SK-N-SH (cell line): ENCODE results near the gene OPN1LW. TPM values are rescaled to one million over a fixed set of nuclear protein-coding genes. Genes with fewer than 3 reads are reported as not detected.
"Not testable (repeated sequence)": the region's sequence is repeated elsewhere in the genome, so short reads cannot be mapped to it uniquely, and the experiment has no call there.

ENCODE experiments used
- CTCF ChIA-PET: fragments of 300-600, 350-600 bp; formaldehyde crosslinking; extraction: SDS; loops from one replicate; lab custom pipeline; 2021; lab: Yijun Ruan, JAX
- POLR2A ChIA-PET: fragments of 350-600 bp; sonication (Branson Sonifier 250); formaldehyde crosslinking; extraction: SDS; loops from one replicate; lab custom pipeline; 2020; ENCODE audit warnings: antibody characterized with exemption, inconsistent platforms; lab: Yijun Ruan, JAX
- DNase-seq: peaks from one replicate; pipeline ENCODE4 v3.0.0; 2012
- H2AFZ ChIP-seq: fragments of 200-600 bp; sonication (generic); 2 replicates; pipeline ENCODE4 v1.8.1; 2016; ENCODE audit warnings: antibody characterized with exemption, mild to moderate bottlenecking, low read depth
- H3F3A ChIP-seq: fragments of 200-600 bp; sonication (generic); replicated peaks from 2 replicates; pipeline ENCODE3; 2016; ENCODE audit warnings: antibody characterized with exemption, mild to moderate bottlenecking; ENCODE audit not compliant: insufficient read depth
- H3K27ac ChIP-seq, 2 experiments: fragments of 200-500 bp in 1 of 2; fragments of 200-600 bp in 1 of 2; sonication (Bioruptor generic) in 1 of 2; sonication (generic), shearing (Covaris generic) in 1 of 2; 2 replicates each; pipeline versions ENCODE4 v1.5.1 to v1.6.1; 2014 to 2016; ENCODE audit warnings: low read depth in 2 of 2, inconsistent platforms in 1 of 2, low read length in 1 of 2, mild to moderate bottlenecking in 1 of 2, mixed read lengths in 1 of 2
- H3K27me3 ChIP-seq: fragments of 200-600 bp; sonication (generic), shearing (Covaris generic); 2 replicates; pipeline ENCODE4 v1.6.1; 2016; ENCODE audit warnings: mixed run types; ENCODE audit not compliant: insufficient read depth
- H3K36me3 ChIP-seq, 2 experiments: fragments of 200-500 bp in 1 of 2; fragments of 200-600 bp in 1 of 2; sonication (Bioruptor generic) in 1 of 2; sonication (generic) in 1 of 2; replicated peaks in 1 of 2; 2 replicates each; pipeline versions ENCODE3 to v1.5.1; 2014 to 2016; ENCODE audit warnings: low read length in 1 of 2, mild to moderate bottlenecking in 1 of 2; ENCODE audit not compliant: insufficient read depth in 2 of 2, control insufficient read depth in 1 of 2
- H3K4me1 ChIP-seq, 2 experiments: fragments of 200-500 bp in 1 of 2; fragments of 200-600 bp in 1 of 2; sonication (Bioruptor generic) in 1 of 2; sonication (generic), shearing (Covaris generic) in 1 of 2; 2 replicates each; pipeline versions ENCODE4 v1.5.1 to v1.6.1; 2014 to 2016; ENCODE audit warnings: low read depth in 1 of 2, low read length in 1 of 2, mixed run types in 1 of 2; ENCODE audit not compliant: insufficient read depth in 2 of 2, control insufficient read depth in 1 of 2
- H3K4me2 ChIP-seq: fragments of 200-600 bp; sonication (generic), shearing (Covaris generic); 2 replicates; pipeline ENCODE4 v1.6.1; 2017; ENCODE audit warnings: mixed run types
- H3K4me3 ChIP-seq, 2 experiments: fragments of 200-500 bp in 1 of 2; fragments of 200-600 bp in 1 of 2; sonication (Bioruptor generic) in 1 of 2; sonication (generic), shearing (Covaris generic) in 1 of 2; 2 replicates each; pipeline versions ENCODE4 v1.5.1 to v1.8.1; 2014 to 2016; ENCODE audit warnings: low read depth in 2 of 2, inconsistent platforms in 1 of 2, low read length in 1 of 2, mild to moderate bottlenecking in 1 of 2, mixed read lengths in 1 of 2, moderate library complexity in 1 of 2
- H3K79me2 ChIP-seq: fragments of 200-600 bp; sonication (generic); 2 replicates; pipeline ENCODE4 v1.8.1; 2017; ENCODE audit warnings: mild to moderate bottlenecking; ENCODE audit not compliant: insufficient read depth
- H3K9ac ChIP-seq: fragments of 200-600 bp; sonication (generic); 2 replicates; pipeline ENCODE4 v1.6.1; 2017; ENCODE audit warnings: mixed run types
- H3K9me2 ChIP-seq: fragments of 200-600 bp; sonication (generic); 2 replicates; pipeline ENCODE4 v1.6.1; 2017; ENCODE audit warnings: mixed run types
- H3K9me3 ChIP-seq: fragments of 200-600 bp; sonication (generic); 2 replicates; pipeline ENCODE4 v1.6.1; 2017; ENCODE audit warnings: mixed run types, mild to moderate bottlenecking, moderate library complexity
- H4K20me1 ChIP-seq: fragments of 200-600 bp; sonication (generic); 2 replicates; pipeline ENCODE4 v1.6.1; 2017; ENCODE audit warnings: mild to moderate bottlenecking, mixed run types; ENCODE audit not compliant: insufficient read depth
- CHD2 ChIP-seq: fragments of 150-350 bp; IDR thresholded peaks from 2 replicates; pipeline ENCODE4 v1.6.1; 2018; ENCODE audit warnings: low read length; ENCODE audit not compliant: partially characterized antibody
- EZH2phosphoT487 ChIP-seq: fragments of 200-600 bp; sonication (generic); IDR thresholded peaks from 2 replicates; pipeline ENCODE4 v1.6.1; 2017; ENCODE audit warnings: low read depth, mixed run types, mild to moderate bottlenecking, antibody characterized with exemption, moderate library complexity, borderline replicate concordance
- MEF2A ChIP-seq: IDR thresholded peaks from 2 replicates; pipeline ENCODE4 v1.4.0; 2012; ENCODE audit warnings: low read depth, borderline replicate concordance
- NFIC ChIP-seq: IDR thresholded peaks from 2 replicates; pipeline ENCODE4 v1.4.0; 2012; ENCODE audit warnings: borderline replicate concordance
- POLR2AphosphoS5 ChIP-seq: IDR thresholded peaks from 2 replicates; pipeline ENCODE4 v1.6.1; 2012; ENCODE audit warnings: low read depth, low read length
- WGBS: methylation state at CpG from one replicate; pipeline ENCODE4 v1.1.6; 2017; ENCODE audit warnings: low lambda C conversion rate; 5-methylcytosine and 5-hydroxymethylcytosine counted together
- polyA plus RNA-seq, 3 experiments: library from polyadenylated mRNA; depleted of rRNA; stranded (reverse); fragments of >200 nt; gene quantifications; 2 replicates each; pipeline ENCODE4 v1.2.3, GENCODE V29; 2012
- TF ChIP-seq, protein P1 (sequence below): IDR thresholded peaks from 2 replicates; pipeline ENCODE4; 2012
- TF ChIP-seq, protein P2 (sequence below): fragments of 150-350 bp; IDR thresholded peaks from 2 replicates; pipeline ENCODE4 v1.6.1; 2017; ENCODE audit warnings: antibody characterized with exemption, low read length, low read depth, borderline replicate concordance
- TF ChIP-seq, protein P3 (sequence below): IDR thresholded peaks from 2 replicates; pipeline ENCODE4 v1.6.1; 2012; ENCODE audit warnings: mild to moderate bottlenecking, low read depth, low read length, moderate library complexity

OPN1LW gene
- polyA plus RNA-seq, 1 of the 3 experiments (the other 2 are of a cell fraction): not detected

DNA sequence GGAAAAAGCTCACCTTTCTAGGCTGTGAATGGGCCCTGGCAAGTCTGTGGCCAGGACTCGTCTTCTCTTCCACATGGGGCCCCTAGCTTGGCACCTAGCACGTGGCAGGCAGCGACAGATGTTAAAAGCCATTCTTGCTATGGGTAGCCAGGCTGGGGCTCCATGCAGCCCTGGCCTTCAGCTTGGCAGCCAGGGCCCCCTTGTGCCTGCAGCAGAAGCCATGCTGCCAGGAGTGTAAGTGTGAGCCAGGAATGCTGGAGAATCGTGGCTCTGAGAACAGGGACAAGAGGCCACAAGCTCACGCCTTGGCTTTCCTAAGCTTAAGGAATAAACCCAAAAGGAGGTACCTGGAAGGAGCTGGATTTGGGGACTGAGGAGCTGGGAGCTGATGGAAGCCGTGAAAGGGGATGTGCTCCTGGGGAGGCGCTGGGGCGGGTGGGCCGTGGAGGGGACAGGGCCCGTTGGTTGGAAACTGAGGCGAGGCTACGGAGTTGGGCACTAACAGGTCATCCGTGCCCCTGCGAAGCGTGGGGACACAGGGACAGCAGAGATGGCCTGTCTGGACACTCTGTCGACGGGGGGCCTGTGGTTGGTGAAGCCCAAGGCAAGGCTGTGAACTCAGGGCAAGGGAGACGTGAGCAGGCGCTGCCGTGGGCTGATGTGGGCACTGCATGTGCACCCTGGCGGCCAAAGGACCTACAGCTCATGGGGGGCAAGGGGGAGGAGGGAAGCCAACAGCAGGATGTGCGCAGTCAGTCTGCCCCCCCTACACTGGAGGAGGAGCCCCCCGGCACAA, 895 bp upstream of the OPN1LW start:
- H3K4me2 ChIP-seq: no peak overlapping the region
- ChIA-PET CTCF (interaction anchor here (1.3 kb wide), 1 partner anchor 130 kb away, joined by 4 read pairs; no protein-coding TSS in a partner anchor), POLR2A (no interaction called here)
- H3K27ac ChIP-seq: no peak overlapping the region
- no peak for DNase-seq
- H4K20me1 ChIP-seq: no peaks in the 10 kb centered on the region
- TF ChIP-seq, protein P1, sequence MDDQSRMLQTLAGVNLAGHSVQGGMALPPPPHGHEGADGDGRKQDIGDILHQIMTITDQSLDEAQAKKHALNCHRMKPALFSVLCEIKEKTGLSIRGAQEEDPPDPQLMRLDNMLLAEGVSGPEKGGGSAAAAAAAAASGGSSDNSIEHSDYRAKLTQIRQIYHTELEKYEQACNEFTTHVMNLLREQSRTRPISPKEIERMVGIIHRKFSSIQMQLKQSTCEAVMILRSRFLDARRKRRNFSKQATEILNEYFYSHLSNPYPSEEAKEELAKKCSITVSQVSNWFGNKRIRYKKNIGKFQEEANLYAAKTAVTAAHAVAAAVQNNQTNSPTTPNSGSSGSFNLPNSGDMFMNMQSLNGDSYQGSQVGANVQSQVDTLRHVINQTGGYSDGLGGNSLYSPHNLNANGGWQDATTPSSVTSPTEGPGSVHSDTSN: no peak
- TF ChIP-seq MEF2A (no peak), POLR2AphosphoS5 (no peak), EZH2phosphoT487 (no peak), NFIC (no peak), CHD2 (no peak)
- TF ChIP-seq, protein P2, sequence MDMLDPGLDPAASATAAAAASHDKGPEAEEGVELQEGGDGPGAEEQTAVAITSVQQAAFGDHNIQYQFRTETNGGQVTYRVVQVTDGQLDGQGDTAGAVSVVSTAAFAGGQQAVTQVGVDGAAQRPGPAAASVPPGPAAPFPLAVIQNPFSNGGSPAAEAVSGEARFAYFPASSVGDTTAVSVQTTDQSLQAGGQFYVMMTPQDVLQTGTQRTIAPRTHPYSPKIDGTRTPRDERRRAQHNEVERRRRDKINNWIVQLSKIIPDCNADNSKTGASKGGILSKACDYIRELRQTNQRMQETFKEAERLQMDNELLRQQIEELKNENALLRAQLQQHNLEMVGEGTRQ: no peak
- TF ChIP-seq, protein P3, sequence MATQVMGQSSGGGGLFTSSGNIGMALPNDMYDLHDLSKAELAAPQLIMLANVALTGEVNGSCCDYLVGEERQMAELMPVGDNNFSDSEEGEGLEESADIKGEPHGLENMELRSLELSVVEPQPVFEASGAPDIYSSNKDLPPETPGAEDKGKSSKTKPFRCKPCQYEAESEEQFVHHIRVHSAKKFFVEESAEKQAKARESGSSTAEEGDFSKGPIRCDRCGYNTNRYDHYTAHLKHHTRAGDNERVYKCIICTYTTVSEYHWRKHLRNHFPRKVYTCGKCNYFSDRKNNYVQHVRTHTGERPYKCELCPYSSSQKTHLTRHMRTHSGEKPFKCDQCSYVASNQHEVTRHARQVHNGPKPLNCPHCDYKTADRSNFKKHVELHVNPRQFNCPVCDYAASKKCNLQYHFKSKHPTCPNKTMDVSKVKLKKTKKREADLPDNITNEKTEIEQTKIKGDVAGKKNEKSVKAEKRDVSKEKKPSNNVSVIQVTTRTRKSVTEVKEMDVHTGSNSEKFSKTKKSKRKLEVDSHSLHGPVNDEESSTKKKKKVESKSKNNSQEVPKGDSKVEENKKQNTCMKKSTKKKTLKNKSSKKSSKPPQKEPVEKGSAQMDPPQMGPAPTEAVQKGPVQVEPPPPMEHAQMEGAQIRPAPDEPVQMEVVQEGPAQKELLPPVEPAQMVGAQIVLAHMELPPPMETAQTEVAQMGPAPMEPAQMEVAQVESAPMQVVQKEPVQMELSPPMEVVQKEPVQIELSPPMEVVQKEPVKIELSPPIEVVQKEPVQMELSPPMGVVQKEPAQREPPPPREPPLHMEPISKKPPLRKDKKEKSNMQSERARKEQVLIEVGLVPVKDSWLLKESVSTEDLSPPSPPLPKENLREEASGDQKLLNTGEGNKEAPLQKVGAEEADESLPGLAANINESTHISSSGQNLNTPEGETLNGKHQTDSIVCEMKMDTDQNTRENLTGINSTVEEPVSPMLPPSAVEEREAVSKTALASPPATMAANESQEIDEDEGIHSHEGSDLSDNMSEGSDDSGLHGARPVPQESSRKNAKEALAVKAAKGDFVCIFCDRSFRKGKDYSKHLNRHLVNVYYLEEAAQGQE: no peak
- H3K9me3 ChIP-seq: no peaks in the 10 kb centered on the region
- 50% methylated on average over 16 of the region's 23 CpGs for WGBS
- H3F3A ChIP-seq: no peaks in the 10 kb centered on the region
- no peaks in the 10 kb centered on the region for H3K4me1 ChIP-seq
- no peaks in the 10 kb centered on the region for H3K79me2 ChIP-seq
- peaks cover 22% of the 10 kb centered on the region; the same call in 1 of the 2 replicates for H3K27me3 ChIP-seq
- no peak overlapping the region for H3K4me3 ChIP-seq
- H3K9me2 ChIP-seq: no peaks in the 10 kb centered on the region
- no peak overlapping the region for H3K9ac ChIP-seq
- no peaks in the 10 kb centered on the region for H3K36me3 ChIP-seq
- no peak overlapping the region for H2AFZ ChIP-seq

DNA sequence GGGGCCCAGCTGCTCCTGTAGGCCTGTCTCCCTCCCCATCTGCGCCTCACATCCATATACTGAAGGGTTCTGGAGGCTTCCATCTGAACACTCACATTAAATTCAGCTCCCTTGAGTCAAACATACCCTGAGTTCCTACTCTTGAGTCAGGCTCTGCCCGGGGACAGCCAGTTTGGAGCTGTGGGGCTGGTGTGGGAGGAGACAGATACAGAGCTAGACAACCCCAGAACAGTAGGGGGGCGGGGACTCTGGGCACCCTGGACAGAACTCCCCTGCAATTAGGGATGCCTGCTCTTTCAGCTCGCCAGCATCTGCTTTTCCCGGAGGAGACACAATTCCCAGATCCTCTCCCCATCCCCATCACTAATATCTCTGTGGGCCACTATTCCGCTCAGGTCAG, 7.0 kb downstream of the OPN1LW start:
- POLR2A ChIA-PET, H2AFZ ChIP-seq, H3K9me3 ChIP-seq, DNase-seq, H3K4me1 ChIP-seq, H3K4me3 ChIP-seq, H3K27me3 ChIP-seq, H3K27ac ChIP-seq, H3K9me2 ChIP-seq, CTCF ChIA-PET, H3K79me2 ChIP-seq, H3K9ac ChIP-seq, H3F3A ChIP-seq, H3K36me3 ChIP-seq, H4K20me1 ChIP-seq, H3K4me2 ChIP-seq: not testable (repeated sequence)
- WGBS: 55% methylated on average over 1 of the region's 6 CpGs

DNA sequence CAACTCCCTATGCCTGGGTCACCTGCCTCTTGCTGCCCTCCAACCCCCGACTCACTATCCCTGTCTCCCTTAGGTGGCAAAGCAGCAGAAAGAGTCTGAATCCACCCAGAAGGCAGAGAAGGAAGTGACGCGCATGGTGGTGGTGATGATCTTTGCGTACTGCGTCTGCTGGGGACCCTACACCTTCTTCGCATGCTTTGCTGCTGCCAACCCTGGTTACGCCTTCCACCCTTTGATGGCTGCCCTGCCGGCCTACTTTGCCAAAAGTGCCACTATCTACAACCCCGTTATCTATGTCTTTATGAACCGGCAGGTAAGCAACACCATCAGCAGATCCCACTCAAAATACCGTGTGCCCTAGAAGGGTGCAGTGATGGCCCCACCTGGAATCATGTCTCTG, 12.2 kb downstream of the OPN1LW start:
- H3K27ac ChIP-seq, H3K4me3 ChIP-seq, H3K4me1 ChIP-seq, H2AFZ ChIP-seq, H3F3A ChIP-seq, H3K9ac ChIP-seq, H3K9me2 ChIP-seq, DNase-seq, H3K4me2 ChIP-seq, H3K36me3 ChIP-seq, POLR2A ChIA-PET, H4K20me1 ChIP-seq, H3K79me2 ChIP-seq, CTCF ChIA-PET, H3K9me3 ChIP-seq, H3K27me3 ChIP-seq: not testable (repeated sequence)
- 47% methylated on average over 7 of the region's 11 CpGs for WGBS

DNA sequence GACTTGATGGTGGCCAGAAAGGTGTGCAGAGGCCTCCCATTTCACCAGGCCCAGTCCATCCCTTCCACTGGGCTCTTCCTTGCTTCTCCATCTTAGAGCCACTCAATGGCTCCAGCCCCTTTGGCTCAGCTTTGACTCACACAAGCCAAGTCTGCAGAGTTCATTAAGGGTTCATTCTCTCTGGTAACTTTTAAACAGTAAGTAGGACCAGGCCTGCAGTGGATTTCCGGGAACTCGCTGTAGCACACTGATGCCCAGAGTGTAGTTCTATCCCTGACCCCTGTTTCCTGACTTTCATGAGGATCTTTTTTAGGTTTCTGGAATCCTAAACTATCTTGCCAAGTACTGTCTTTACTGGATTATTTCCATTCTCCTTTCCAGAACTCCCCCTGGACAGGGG, 13.2 kb downstream of the OPN1LW start:
- CTCF ChIA-PET, DNase-seq, H3K79me2 ChIP-seq: not testable (repeated sequence)

More for the DNA sequence above, 13.2 kb downstream of the OPN1LW start:
- H3F3A ChIP-seq, H3K4me2 ChIP-seq, H3K4me3 ChIP-seq, POLR2A ChIA-PET, H3K36me3 ChIP-seq, H3K27ac ChIP-seq, H4K20me1 ChIP-seq, H3K9ac ChIP-seq, H3K9me3 ChIP-seq, H3K9me2 ChIP-seq, H3K27me3 ChIP-seq, H3K4me1 ChIP-seq, H2AFZ ChIP-seq: not testable (repeated sequence)
- no CpG with 5 or more reads among the region's 2 CpGs for WGBS
